Mucosa of stomach (tissue), 1 donor: Measurements from ENCODE around the gene IL18RAP.

Source experiments
- H3K27me3 ChIP-seq: one replicate; pipeline ENCODE4 v1.7.0; 2013; ENCODE audit warnings: mild to moderate bottlenecking, low read length; ENCODE audit not compliant: control insufficient read depth, insufficient read depth
- H3K36me3 ChIP-seq: one replicate; pipeline ENCODE4 v1.7.0; 2013; ENCODE audit warnings: low read length; ENCODE audit not compliant: control insufficient read depth, insufficient read depth
- H3K4me1 ChIP-seq: one replicate; pipeline ENCODE4 v1.7.0; 2013; ENCODE audit warnings: mild to moderate bottlenecking, low read length; ENCODE audit not compliant: control insufficient read depth, insufficient read depth
- H3K4me3 ChIP-seq: one replicate; pipeline ENCODE4 v1.7.0; 2013; ENCODE audit warnings: low read length
- H3K9ac ChIP-seq: one replicate; pipeline ENCODE4 v1.7.0; 2013; ENCODE audit warnings: mild to moderate bottlenecking, low read length, moderate library complexity
- H3K9me3 ChIP-seq: one replicate; pipeline ENCODE4 v1.7.0; 2013; ENCODE audit warnings: mild to moderate bottlenecking, low read length, moderate library complexity; ENCODE audit not compliant: control insufficient read depth
- donor health status: Pancreatic carcinoma.

Gene IL18RAP

DNA sequence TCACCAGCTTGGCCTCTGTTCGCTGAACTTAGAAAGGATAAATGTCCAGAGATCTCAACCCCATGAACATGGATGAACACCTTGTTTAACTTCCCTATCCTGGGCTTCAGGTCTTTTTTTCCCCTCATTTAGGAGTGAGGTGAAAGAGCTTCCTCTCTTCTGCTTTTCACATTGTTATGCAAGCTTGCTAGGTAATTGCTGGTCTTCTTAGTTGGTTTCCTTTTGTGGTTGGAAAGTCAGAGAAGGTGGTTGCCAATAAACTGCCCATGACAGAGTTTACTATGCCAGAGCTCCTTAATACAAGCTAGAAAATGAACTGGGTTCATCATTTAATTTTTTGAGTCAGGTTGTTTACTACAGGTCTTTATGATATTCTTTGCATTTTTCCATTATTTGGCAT, 66.7 kb downstream of the IL18RAP start:
- Histone ChIP-seq H3K9me3 (no peaks in the 10 kb centered on the region), H3K9ac (no peak overlapping the region), H3K27me3 (no peaks in the 10 kb centered on the region), H3K4me3 (no peak overlapping the region), H3K36me3 (peaks cover 9% of the 10 kb centered on the region), H3K4me1 (peaks cover 47% of the 10 kb centered on the region)

DNA sequence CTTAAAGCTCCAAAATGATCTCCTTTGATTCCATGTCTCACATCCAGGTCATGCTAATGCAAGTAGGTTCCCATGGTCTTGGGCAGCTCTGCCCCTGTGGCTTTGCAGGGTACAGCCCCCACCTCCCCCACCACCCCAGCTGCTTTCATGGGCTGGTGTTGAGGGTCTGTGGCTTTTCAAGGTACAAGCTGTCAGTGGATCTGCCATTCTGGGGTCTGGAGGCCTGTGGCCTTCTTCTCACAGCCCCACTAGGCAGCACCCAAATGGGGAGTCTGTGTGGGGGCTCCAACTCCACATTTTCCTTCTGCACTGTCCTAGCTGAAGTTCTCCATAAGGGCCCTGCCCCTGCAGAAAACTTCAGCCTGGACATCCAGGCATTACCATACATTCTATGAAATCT, 69.0 kb downstream of the IL18RAP start:
- Histone ChIP-seq H3K36me3 (no peaks in the 10 kb centered on the region), H3K9ac (no peak overlapping the region), H3K9me3 (no peaks in the 10 kb centered on the region), H3K27me3 (no peaks in the 10 kb centered on the region), H3K4me1 (peaks cover 28% of the 10 kb centered on the region), H3K4me3 (no peak overlapping the region)

DNA sequence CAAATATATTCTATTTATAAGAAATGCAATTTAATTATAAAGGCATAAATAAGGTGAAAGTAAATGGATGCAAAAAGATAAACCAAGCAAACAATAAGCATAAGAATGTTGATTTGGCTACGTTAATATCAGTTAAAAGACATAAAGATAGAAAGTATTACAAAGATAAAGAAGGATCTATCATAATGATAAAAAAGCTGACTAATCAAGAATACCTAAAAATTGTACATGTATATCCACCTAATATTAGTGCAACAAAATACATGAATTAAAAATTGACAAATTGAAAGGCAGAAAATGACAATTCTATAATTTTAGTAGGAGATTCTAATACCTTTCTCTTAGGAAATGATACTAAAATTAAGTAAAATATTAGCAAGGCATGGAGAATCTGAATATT, 71.6 kb downstream of the IL18RAP start:
- Histone ChIP-seq H3K9ac (no peak overlapping the region), H3K27me3 (no peaks in the 10 kb centered on the region)

DNA sequence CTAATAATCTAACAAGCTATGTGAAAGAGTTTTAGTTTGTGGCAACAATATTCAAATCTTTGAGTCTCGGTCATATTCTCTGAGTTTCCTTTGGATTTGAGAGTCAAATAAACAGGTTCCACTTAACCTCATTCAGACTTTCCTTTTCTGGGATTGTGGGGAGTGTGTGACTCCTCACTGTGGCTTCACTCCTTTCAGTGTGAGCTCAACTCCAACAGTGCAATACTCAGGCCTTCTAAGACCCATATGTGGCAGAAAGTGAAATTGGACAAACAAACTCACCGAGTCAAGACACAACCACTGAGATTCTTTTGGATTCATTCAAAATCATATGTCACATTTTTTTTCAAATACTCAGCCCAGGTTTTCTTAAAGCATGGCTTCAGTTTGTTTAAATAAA, 75.5 kb downstream of the IL18RAP start:
- Histone ChIP-seq H3K36me3 (no peaks in the 10 kb centered on the region), H3K4me3 (peak overlapping the region; percentile 9), H3K4me1 (peaks cover 43% of the 10 kb centered on the region), H3K9ac (no peak overlapping the region), H3K27me3 (no peaks in the 10 kb centered on the region), H3K9me3 (no peaks in the 10 kb centered on the region)

More for the DNA sequence above, 71.6 kb downstream of the IL18RAP start:
- no peak overlapping the region for H3K4me3 ChIP-seq
- H3K9me3 ChIP-seq, result no peaks in the 10 kb centered on the region
- H3K4me1 ChIP-seq, result peaks cover 22% of the 10 kb centered on the region
- H3K36me3 ChIP-seq, result no peaks in the 10 kb centered on the region

DNA sequence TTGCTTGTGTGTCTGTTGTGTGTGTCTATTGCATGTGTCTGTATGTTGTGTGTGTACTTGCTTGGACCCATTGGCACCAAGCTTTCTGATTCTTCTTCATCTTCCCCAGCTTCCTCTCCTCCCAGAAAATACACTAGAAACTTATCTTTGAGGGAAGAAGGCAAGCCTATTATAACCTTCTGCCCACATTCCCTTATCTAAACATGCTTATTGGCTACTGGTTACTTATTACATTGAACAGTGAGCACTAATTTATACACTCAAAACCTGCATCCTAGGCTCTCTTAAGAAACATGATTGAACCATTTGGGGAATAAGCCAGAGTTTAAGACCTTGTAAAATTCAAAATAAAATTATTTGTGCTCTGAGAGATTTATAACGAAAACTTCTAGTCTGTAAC, 76.6 kb downstream of the IL18RAP start:
- no peaks in the 10 kb centered on the region for H3K9me3 ChIP-seq
- no peak overlapping the region for H3K9ac ChIP-seq
- no peaks in the 10 kb centered on the region for H3K36me3 ChIP-seq
- H3K27me3 ChIP-seq, result no peaks in the 10 kb centered on the region
- peaks cover 43% of the 10 kb centered on the region for H3K4me1 ChIP-seq
- peak overlapping the region; percentile 9 for H3K4me3 ChIP-seq
